Amniotic epithelial cell (primary cell): ENCODE measurements around the gene LMOD2.

ENCODE experiments used
- DNase-seq: peaks from one replicate; pipeline ENCODE4 v3.0.0-alpha.2; 2010; ENCODE audit warnings: low read depth

The LMOD2 gene

DNA sequence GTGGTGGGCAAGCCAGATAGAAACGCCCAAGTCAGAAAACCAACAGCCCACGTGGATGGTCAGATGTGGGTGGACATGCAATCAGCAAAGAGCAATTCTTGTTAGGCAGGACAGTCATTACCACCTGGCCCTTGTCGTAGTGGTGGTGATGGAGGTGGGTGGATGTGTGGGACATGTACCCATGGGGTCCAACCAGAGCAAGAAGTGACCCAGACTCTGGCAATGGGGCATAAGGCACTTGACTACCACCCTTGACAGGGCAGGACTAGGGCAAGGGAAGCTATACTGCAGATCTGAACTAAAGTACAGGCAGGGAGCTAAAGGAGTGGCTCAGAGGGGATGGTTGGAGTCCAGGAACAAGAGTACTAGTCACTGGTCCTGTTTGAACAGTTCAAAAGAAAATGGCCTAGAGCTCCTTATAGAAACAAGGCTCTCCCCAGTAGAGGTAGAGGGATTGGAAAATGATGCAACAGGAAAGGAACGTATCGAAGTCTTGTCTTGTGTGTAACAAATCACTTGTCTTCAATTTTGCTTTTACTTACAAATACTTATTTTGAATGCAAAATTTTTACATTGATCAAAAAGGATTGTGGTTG is 17.6 kb downstream of the LMOD2 start:
- DNase-seq = no peak

DNA sequence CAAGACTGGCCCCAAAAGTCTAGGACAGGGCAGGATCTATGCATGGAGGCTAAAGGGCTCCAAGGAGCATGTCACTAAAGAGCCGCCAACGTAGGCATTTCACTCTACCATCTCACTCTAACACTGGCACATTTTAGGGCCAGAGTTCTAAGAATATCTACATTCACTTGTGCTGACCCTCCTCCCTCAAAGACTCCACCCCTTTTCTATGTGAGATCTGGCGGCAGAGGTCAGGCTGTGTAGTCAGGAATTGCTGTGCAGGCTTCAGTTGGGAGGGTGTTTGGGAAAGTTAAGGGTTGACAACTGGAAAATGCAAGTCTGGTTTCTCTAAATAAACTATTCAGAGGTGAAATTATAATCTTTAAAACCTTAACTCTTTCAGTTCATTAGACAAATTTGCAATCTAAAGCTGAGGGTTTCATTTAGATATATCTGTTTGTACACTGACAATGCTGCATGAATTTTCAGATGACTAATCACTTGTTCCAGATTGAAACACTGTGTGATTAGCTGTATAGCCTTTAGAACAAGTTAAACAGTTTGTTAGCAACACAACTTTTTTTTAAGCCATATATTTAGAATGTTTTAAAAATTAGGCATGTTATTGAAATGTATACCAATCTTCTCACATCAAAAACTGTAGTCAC is 18.2 kb downstream of the LMOD2 start:
- no peak for DNase-seq

DNA sequence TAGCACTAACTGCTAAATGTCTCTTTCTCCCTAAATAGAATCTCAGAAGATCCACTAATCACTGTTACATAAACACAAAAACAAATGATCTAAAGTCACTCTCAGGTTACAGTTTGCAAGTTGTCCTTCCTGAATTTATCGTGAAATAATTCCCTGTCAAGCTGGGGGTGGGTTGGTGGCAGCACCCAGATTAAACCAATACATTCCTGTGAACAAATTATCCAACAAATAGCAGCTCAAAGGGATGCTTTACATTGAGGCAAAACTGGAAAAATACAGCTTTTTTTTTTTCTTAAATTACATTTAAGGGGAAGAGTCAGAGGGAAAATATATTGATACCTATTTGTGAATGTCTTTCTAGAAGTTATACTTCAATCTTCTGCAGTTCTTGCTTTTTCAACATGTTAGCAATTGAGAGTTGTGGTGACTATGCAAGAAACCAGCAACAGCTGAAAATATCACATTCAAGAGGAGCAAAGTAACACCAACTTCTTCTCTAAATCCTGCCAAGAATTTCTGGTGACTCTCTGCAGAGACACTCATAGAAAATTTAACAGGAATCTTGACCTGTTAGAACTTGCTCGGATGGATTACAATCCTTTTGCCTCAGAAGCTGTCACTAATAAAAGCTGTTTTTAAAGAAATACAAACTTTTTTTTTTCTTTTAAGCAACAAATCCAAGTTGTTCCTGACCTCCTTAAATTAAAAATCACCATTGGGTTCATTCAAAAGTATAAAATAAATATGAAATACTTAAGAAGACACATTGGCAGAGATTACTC is 18.9 kb downstream of the LMOD2 start:
- DNase-seq = peak; percentile 5

DNA sequence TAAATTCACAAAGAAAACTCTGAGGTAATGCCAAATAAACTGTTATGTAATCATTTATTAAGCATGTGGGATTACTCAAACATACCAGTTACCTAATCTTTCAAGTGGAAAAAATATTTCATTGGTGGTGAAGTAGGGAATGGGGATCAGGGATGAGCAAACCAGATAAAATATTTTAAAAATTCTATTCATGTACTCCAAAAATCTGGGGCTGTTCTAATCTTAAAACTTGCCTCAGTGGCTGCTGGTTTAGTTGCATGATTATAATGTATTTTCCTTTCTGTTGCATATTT is 19.5 kb downstream of the LMOD2 start:
- DNase-seq = peak; percentile 73

DNA sequence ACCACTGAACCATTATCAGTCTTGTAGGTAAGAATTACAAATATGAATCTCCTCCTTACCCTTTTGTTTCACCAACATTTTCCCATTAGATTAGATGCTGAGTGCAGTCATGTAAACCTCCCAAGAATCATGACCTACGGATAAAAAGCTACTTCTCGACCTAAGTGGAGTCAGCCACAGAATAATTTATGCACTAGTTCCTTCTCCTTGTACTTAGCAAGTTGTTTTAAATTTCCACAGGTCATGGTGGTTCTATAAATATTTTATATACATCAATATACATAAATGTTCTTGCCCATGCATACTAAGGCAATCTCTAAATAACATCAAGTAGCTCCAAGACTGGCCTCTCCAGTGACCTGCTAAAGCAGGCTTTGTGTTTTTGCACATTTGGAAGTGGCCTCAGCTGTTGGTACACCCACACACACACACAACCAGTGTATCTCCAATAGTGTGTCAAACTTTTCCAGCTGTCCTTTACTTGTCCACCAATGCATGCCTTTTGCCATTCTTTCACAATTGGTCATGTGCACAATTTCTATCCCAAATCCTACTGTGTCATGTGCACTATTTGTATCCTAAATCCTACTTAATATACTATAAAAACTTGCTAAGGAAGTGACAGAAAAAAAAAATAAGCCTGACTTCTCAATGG is 21.5 kb downstream of the LMOD2 start:
- peak; percentile 29 for DNase-seq

DNA sequence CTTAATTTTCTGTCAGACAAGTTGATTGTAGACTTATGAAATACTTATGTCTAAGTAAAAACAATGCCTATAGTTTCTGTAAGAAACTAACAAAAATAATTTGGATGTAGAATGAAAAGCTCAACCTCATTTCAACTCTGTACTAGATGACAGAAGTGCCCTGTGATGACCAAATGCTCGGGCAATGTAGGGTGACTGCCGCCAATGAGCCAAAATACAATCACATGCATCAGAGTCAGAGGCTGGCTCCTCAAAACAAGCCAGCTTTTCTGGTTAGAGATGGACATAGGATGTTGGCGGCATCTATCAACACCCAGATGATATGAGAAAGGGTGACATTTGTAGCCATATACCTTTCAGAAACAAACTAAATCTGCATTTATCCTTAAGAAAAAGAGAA is 23.9 kb downstream of the LMOD2 start:
- DNase-seq = no peak

DNA sequence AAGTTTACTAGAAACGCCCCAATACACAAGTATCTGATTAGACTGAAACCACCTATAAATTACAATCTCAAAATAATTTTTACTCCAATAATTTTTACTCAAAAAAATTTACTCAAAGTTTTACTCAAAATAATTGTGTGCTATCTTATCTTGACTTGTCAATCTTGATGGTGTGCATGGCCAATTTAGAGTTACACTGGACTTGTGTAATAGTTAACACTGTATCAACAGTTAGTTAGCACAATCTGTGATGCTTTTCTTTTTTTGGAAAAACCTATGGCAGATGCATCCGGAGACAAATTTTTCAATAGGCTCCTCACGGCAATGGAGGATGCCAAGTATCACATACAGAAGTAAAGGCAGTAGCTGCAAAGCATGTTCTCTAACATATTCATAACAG is 24.9 kb downstream of the LMOD2 start:
- no peak for DNase-seq

DNA sequence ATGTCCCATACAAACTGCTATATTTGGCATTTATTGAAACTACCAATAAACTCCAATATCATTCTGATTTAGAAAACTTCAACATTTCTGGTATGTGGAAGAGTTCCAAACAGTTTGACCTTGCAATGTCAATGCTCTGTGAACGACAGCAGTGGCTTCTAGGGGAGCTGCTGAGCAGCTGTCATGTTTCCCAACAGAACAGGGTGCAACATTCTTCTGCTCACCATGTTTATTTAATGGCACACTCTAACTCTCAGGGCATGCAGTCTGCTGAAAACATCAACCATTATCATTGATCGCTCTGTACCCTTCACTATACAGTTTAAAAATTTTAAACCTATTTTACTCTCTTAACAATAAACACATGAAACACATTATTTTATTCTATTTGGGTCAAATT is 25.9 kb downstream of the LMOD2 start:
- no peak for DNase-seq

DNA sequence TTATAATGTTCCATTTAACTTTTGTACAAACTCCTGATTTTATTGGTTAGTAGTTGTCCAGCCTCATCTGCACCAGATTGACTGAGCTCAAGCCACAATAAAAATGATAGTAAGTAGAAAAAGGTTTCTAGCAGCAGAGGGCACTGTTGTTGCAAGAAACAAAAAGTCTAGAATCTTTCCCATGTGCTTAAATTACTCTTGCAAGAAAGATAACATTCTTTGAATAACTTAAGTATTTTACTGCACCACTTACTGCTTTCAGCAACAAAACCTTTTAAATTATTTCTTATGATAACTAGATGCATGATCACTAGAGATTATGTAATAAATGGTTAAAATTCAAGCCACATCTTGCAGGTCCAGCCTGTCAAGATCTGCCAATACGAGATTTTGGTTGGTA is 27.0 kb downstream of the LMOD2 start:
- DNase-seq = peak; percentile 77

DNA sequence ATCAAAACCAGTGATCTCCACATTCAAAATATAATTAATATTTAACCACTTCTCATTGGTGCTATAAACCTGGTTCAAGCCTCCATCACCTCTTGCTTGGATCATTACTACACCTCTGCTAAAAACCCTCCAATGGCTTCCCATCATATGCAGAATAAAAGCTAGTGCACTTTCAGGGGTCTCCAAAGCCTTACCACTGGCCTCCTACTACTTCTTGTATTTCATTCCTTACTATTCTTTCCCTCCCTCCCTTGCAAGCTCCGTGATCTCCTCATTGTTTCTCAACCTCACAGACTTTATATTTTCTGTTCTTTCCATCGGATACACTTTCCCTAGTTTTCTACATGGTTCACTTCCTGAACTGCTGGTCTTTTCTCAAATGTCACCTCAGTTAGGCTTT is 31.5 kb downstream of the LMOD2 start:
- no peak for DNase-seq

DNA sequence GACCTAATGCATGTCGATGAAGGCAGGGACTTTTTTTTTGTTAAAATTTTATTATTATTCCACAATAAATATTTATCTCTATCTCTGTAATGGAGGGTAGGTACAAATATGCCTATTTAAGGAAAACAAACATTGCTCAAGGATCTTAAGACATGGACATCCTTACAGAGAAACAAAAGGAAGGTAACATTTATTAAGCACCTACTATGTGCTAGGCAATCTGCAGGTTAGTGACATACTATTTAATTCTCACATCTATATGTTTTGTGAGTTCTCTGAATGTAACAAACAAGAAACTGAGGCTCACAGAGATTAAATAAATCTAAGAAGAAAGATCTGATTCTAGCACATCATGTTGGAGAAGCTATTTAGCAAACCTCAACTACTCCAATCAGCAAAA is 32.1 kb downstream of the LMOD2 start:
- no peak for DNase-seq

DNA sequence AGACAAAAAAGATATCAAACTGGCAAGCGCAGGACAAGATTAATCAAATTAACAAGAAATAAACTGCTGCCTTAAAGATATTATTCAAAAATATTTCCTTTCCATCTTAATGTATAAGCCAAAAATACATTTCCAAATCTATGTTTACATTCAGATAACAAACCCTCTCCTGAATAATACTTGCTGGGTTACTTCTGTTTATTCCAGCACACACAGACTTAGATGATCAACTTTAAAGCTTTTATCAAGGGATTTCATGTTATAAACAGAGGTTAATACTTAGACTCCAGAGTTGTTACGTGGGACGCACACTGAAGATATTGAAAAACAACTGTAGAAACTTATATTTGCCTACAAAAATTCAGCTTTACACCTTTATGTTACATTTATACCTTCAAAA is 33.6 kb downstream of the LMOD2 start:
- no peak for DNase-seq

DNA sequence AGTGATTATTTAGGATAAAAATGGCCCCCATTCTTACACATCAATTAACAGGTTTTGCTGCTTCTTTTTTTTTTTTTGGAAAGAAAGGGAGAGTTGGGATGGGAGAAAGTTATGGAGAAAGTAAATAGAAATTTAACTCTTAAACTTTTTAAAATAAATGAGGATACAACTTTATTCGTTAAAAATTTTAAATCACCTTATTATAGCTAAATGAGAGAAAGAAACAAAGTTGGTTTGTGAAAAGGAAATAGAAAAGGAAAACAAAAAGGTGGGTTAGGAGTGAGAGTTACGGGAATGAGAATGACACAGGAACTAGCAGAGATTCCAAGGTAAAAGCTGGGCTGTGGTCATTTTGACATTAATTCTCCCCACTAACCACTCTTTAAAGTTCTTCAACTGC is 34.9 kb downstream of the LMOD2 start:
- DNase-seq = no peak

DNA sequence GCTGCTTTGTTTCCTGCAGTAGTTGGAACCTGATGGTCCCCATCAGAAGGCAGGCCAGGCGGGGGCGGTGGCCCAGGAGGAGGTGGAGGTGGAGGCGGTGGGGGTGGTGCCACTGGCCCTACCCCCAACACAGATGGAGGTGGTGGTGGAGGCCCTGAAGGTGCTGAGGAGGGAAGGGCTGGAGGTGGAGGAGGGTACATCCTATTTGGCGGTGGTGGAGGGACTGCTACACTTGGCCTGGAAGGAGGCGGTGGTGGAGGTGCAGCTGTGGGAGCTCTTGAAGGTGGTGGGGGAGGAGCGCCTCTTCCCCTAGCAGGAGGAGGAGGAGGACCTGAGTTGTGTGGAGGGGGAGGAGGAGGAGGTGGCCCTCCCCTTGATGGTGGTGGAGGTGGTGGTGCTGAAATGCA is 36.8 kb downstream of the LMOD2 start:
- DNase-seq = no peak

DNA sequence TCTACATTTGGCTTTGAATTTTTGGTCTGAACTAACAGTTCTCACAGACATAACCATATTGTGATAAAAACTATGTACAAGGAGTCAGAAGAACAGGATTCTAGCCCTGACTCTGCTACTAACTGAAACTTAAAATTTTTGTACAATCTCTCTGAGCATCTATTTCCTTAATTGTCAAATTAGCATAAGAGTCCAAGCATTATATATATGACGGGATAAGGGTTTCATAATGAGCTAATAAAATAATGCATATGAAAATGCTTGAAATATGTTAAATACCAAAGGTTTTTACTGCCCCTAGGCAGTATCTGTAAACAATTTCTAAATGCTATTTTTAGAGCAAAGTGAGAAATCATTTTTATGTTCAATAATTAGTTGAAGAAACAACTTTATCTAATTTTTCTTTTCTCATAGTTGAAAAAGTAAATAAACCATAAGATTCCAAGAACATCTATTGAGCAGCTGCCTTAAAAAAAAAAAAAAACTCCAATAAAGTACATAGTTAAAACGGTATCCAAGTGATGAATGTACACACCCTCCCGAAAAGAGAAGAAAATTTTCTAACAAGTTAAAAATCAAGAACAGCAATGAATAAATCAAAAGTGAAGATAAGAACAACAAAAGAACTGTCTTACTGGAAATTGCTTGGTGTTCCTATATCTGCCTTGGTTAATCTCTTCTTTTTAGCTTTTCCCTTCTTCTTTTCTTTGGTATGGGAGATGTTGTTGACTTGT is 40.4 kb downstream of the LMOD2 start:
- DNase-seq = no peak

DNA sequence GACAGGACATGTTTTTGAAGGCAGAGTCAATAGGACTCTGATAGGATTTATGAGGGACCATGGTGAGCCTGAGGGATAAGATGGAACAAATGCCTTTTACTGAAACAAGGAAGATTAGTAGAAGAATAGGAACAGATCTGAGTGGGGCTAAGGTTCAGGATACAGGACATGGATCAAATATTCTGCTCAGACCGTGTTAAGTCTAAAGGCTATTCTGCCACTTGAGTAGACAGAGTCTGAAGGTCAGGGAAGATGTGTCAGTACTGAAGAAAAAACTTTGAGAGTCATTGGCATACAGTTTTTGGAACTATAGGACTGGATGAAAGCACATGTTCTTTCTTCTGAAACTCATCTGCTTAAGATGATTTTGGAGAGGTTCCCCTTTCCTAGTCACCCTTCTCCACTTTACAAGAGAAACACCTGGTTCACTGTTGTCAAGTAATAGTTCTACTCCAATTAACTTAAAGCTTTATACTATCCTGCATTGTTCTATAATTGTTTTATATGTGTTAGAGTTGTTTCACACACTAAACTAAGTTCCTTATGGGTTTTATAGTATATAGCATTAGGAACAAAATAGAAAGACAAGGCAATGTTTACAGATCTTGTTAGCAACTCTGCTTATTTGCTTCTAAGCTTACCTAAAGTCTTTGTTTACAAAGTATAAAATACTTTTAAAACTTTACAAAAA is 49.7 kb downstream of the LMOD2 start:
- DNase-seq = no peak

DNA sequence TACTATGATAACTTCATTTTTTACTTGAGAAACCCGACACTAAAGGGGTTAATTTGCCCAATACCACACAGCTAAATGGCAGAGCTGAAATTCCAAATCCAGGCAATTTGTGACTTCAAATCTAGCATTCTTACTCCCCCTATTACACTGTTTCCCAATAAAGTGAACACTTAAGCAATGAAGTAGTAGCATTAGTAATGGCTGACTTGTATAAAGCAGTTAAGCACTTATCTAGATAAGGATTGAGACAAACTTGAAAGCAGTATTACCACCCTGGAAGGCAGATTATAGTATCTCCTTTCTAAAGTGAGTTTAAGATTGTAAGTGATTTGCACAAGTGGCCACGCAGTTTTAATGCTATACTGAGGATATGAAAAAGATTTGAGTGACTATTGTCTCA is 53.9 kb downstream of the LMOD2 start:
- DNase-seq = peak; percentile 87

DNA sequence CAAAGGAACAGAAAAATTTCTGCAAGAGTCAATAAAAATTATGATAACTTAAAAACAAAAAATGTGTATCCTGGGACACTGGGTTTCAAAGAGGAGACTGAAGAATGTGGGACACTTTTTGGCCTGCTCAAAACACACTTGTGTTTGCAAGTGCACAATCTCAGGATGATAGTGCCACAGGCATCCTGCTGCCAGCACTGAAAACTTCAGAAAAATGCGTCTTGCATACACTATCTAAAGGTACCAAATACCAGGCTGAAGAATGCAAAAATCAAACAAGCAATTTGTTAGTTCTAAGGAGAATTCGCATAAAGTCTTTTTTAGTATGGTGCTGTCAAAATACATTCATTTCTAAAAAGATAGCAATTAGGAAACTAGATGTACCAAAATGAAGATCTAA is 55.0 kb downstream of the LMOD2 start:
- no peak for DNase-seq

DNA sequence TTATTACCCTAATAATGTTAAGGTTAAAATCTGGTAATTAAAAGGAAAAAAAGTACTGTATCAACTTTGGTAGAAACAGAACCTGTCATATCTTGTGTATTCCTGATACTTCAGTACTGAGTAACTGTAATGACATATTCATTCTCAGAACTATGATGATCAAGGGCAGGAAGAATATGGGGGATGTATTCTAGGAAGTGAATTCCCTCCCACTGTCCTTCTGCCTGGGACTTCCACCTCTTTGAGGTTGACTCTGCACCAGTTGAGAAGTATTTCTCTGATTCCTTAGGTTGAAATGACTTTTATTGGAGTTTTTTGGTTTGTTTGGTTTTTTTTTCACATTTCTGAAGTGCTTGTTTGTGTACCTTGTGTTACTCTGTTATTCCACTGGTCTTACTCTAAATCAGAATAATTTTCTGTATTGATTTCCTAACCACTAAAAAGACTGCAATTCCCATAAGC is 56.2 kb downstream of the LMOD2 start:
- no peak for DNase-seq

DNA sequence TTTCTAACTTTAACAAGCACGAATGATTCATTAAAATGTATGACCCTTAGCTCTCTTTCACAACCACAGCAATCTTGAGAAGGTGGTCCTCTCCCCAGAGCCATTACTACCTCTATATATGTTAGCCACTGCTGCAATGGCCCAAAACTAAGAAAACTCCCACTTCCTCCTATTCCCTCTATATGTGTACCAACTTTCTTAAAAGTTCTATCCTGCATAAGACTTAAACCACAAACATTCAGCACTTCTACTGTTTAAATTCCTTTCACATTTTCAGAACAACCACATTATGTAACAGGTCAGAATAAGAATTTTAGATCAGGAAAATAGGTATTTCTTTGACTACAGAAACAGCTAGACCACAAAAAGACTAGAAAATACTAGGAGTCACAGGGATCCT is 57.0 kb downstream of the LMOD2 start:
- peak; percentile 73 for DNase-seq
